ENCODE data around the gene ADSL. TPM values are rescaled to one million over a fixed set of nuclear protein-coding genes. Genes with fewer than 3 reads are reported as not detected.

Gene ADSL
- total RNA-seq, 1 donor: 106 TPM

DNA sequence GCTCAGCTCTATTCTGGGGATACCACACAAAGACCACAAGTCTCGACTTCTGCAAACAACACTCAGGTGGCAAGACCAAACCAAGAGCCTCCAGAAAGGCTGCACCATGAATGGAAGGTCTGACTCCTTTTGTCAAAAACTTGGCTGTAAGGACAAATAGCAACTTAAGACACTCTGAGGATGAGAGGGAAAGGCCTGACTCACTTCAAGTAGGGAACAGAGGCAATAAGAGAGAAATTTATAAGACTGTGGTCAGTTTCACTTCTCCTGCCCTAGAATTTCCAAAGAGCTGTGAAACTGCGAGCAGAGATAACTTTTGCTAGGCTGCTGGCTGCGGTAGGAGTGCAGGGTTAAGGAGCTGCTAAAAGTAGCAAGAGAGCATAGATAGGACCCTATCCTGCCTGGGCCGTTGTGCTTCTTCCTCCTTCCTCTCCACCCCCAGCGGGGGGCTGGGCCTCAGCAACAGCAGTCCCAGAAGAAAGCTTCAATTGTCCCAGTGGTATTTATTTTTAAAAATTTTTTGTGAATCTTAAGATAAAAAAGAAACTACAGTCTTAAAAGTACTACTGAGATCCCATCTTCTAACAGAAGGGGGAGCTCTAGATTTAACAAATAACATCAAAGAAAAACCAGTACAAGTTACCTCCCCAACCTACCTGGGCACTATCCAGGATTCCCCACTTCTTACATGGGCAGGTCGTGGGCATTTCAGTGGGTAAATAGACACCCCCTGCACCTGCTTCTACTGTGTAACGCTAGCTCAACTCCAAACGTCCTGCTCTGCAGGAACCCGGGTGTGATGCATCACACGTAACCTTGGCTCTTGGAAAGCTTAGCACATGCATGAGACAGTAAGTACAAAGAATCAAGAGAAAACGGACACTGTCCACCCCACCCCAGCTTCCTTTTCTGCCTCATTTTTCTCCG, 90.5 kb downstream of the ADSL start:
- DNase-seq (ENCODE audit: low read depth): peak; percentile 83
- peak overlapping the region; percentile 28 for H3K4me3 ChIP-seq (ENCODE audit: low read depth, low read length)
- TF ChIP-seq, protein P1, sequence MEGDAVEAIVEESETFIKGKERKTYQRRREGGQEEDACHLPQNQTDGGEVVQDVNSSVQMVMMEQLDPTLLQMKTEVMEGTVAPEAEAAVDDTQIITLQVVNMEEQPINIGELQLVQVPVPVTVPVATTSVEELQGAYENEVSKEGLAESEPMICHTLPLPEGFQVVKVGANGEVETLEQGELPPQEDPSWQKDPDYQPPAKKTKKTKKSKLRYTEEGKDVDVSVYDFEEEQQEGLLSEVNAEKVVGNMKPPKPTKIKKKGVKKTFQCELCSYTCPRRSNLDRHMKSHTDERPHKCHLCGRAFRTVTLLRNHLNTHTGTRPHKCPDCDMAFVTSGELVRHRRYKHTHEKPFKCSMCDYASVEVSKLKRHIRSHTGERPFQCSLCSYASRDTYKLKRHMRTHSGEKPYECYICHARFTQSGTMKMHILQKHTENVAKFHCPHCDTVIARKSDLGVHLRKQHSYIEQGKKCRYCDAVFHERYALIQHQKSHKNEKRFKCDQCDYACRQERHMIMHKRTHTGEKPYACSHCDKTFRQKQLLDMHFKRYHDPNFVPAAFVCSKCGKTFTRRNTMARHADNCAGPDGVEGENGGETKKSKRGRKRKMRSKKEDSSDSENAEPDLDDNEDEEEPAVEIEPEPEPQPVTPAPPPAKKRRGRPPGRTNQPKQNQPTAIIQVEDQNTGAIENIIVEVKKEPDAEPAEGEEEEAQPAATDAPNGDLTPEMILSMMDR (IDR thresholded peaks at IDR 0.05; ENCODE audit: insufficient read depth, low read depth, low read length): peak; percentile 66

Other genes with a start within 250 kb of the ADSL start
- 18.4 and 23.3 TPM in 2 replicates for gene TNRC6B, start 168.6 kb upstream of the ADSL start, total RNA-seq
- gene SGSM3, start 24.1 kb downstream of the ADSL start, total RNA-seq: 39.7 and 42.2 TPM in 2 replicates

Measured in fibroblast of villous mesenchyme (primary cell).